GM19193 (cell line): ENCODE results near the gene LACTBL1.

Experiments used
- POLR2A ChIP-seq: IDR thresholded peaks from 4 replicates; pipeline ENCODE4 v1.6.1; 2011; ENCODE audit not compliant: insufficient read depth, insufficient read length; ENCODE audit errors: extremely low read depth

The LACTBL1 gene

DNA sequence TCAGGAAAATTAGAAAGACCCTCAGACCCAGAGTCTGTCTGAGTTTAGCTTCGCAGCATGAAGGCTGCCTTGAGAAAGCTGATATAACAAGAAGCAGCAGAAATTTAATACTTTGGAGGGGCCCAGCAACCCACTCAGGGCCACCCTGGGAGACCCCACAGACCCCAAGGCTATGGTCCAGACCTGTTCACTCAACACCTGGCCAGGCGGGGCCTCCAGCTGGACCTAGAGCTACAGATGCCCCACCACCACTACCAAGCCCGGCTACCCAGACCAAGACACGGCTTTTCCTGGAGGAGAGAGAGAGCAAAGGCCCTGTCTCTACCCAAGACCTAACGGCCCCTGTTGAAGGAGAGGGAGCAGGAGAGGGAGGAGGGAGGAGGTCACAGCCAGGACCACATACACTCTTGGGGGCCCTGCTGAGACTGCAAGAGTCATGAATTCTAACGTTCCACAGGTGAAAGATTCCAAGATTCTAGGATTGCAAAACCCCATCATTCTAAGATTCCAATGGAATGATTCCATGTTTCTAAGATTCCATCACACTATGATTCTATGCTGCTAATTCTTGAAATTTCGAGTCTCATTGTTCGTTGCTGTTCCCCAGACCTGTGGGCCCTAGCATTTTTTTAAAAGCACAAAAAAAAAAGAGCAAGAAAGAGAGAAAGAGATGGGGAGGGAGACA, 53.2 kb downstream of the LACTBL1 start:
- TF ChIP-seq POLR2A = no peak

DNA sequence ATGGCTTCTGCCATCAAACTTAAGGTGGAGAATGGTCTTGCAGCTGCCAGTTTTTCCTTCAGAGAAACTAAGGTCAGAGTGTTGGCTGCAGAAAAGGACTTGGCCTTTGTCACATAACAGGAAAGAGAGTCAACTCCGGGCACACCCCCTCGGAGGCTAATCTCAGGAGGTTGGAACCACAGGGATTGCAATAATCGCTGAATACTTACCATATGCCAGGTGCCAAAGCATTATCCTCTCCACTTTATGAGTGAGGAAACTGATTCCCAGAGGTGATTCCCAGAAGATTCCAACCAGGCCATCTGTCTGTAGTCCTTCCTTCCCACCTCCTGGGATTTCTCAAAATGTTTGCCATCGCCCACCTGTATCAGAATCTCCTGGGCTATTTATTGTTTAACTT, 54.0 kb downstream of the LACTBL1 start:
- TF ChIP-seq POLR2A = no peak

DNA sequence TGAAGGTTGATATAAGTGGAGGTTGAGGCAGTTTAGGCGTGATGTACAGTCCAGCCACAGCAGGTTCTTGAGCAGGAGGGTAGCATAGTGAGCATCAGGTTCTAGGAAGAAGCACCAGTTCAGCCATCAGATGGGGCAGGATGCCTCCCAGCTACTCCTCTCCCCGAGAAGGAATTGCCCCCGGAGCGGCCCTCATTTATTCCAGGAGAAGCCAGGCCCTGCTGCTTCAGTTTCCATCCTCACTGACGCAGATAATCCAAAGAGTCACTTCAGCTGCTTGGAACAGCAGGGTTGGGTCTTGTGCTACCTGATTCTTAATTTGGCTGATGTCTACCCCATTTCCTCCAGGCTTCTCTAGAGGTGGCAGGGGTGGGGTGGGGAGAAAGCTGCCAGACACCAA, 54.7 kb downstream of the LACTBL1 start:
- TF ChIP-seq POLR2A = no peak

DNA sequence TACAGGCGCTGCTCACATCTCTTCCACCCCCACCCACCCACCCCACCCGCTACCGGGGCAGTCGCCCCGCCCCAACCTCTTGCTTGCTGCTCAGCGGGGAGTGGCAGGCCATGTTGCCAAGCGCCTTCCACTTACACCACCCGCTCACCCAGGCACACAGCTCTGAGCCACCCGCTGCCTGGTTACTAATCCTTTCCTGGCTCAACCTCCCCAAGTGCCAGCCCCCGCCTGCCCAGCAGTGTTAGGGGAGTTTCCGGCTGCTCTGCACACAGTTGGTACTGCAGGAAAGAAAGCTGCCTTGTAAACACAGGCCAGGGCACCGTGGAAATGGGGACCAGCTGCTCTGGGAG, 56.2 kb downstream of the LACTBL1 start:
- no peak for TF ChIP-seq POLR2A

DNA sequence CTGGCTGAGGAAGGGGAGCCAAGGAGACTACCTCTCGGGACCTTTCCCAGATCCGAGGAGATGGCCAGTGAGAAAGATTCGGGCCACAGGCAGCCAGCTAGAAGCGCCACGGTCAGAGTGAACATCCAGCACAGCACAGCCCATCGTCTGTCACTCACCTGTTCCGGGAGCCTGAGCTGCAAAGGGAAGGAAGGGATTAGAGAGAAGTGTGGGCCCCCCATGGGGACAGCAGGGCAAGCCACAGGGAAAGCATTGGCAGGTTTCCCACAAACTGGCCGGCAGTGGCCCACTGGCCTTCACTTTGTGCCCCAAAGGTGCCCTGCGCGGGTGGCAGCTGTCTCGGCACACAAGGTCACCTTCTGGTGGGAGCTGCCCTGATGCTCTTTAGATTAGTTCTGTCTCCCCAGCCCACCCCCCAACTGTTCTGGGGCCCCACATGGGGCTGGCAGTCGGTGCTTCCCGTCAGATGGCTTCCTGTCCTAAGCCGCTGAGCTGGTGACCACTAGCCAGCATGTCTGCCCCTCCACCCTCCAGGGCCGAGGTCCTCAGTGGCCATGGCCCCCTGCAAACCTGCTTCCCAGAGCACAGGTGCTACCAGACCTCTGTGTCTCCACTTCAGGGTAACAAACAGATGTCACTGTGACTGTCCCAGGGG, 56.7 kb downstream of the LACTBL1 start:
- no peak for TF ChIP-seq POLR2A

DNA sequence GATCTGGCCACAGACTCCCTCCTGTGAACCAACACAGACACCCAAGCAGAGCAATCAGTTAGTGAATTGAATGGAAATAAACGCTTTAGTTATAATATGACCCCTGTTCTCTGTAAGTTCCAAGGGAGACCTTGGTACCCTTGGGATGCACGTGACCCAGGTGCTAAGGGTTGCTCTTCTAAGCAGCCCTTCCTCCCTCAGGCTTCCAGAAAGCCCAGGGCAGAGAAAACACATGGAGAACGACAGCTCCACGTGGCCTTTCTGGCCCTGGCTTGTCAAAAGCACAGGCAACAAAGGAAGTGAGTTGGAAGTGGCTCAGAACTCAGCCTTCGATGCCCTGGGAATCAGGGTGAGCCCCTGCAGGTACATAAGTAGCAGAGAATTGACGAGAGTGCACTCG, 57.4 kb downstream of the LACTBL1 start:
- no peak for TF ChIP-seq POLR2A

DNA sequence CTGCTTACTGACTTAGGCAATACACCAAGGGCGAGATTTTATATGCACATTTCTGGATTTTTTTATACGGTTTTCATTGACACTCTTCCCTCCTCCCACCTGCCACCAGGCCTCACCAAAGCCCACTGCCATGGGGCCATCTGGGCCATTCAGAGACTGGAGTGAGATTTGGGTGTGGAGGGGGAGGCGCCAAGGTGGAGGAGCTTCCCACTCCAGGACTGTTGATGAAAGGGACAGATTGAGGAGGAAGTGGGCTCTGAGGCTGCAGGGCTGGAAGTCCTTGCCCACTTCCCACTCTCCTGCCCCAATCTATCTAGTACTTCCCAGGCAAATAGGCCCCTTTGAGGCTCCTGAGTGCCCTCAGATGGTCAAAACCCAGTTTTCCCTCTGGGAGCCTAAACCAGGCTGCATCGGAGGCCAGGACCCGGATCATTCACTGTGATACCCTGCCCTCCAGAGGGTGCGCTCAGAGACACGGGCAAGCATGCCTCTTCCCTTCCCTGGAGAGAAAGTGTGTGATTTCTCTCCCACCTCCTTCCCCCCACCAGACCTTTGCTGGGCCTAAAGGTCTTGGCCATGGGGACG, 57.9 kb downstream of the LACTBL1 start:
- no peak for TF ChIP-seq POLR2A

DNA sequence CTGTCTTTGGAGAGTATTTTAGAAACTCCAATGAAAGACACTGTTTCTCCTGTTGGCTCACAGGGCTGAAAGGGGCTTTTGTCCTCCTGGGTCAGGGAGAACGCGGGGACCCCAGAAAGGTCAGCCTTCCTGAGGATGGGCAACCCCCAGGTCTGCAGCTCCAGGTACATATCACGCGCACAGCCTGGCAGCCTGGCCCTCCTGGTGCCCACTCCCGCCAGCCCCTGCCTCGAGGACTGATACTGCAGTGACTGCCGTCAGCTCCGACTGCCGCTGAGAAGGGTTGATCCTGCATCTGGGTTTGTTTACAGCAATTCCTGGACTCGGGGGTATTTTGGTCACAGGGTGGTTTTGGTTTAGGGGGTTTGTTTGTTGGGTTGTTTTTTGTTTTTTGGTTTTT, 58.5 kb downstream of the LACTBL1 start:
- no peak for TF ChIP-seq POLR2A

DNA sequence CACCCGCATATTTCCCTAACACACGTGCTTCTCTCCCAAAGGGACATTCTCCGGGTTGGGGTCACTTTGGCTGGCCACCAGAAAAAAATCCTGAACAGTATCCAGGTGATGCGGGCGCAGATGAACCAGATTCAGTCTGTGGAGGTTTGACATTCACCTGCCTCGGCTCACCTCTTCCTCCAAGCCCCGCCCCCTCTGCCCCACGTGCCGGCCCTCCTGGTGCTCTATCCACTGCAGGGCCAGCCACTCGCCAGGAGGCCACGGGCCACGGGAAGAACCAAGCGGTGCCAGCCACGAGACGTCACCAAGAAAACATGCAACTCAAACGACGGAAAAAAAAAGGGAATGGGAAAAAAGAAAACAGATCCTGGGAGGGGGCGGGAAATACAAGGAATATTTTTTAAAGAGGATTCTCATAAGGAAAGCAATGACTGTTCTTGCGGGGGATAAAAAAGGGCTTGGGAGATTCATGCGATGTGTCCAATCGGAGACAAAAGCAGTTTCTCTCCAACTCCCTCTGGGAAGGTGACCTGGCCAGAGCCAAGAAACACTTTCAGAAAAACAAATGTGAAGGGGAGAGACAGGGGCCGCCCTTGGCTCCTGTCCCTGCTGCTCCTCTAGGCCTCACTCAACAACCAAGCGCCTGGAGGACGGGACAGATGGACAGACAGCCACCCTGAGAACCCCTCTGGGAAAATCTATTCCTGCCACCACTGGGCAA, 59.1 kb downstream of the LACTBL1 start:
- TF ChIP-seq POLR2A = no peak

DNA sequence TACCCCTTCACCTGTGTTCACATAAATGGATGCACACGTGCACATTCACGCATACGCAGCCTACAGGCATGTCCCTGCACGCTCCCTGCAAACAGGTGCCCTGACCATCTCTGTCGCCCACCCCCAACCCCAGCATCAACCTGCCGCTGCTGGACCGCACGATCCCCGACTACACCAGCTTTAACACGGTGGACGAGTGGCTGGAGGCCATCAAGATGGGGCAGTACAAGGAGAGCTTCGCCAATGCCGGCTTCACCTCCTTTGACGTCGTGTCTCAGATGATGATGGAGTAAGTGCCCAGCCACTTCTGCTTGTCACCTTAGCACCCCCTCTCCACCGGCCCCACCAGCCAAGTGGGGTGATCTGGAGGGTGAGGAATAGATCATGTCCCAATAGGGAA, 60.4 kb downstream of the LACTBL1 start:
- TF ChIP-seq POLR2A = no peak

DNA sequence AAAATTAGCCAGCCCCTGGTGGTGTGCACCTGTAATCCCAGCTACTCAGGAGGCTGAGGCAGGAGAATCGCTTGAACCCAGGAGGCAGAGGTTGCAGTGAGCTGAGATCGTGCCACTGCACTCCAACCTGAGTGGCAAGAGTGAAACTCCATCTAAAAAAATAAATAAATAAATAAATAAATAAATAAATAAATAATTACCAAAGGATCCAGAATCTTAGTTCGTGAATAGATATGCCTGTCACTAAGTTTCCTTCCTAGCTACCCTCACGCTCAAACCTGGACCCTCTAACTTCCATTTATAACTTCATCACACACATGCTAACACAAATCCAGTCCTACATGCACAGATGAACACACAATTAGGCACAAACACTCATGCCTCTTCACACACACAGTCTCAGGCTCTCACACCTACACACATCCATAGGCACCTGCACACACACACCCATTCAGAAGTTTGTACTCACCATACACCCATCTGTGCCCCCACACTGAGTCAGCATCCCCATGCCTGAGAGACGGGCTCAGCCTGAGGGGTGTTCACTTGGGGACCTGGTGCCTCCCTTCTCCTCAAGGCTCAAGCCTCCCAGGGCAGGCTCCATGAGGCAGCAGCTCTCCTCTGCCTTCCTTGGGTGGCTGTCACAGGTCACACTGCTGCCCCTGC, 61.5 kb downstream of the LACTBL1 start:
- no peak for TF ChIP-seq POLR2A

DNA sequence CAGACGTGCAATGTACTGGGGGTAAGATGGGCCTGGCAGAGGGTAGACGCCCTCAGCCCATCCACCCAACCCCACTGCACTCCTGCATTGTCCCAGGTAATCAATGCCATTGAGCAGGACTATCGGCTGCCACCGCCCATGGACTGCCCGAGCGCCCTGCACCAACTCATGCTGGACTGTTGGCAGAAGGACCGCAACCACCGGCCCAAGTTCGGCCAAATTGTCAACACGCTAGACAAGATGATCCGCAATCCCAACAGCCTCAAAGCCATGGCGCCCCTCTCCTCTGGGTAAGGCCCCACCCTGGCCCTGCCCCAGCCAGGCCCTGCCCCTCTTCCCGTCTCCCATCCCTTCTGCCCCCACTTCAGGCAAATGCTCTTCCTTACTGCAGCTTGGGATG, 62.4 kb downstream of the LACTBL1 start:
- TF ChIP-seq POLR2A = no peak

DNA sequence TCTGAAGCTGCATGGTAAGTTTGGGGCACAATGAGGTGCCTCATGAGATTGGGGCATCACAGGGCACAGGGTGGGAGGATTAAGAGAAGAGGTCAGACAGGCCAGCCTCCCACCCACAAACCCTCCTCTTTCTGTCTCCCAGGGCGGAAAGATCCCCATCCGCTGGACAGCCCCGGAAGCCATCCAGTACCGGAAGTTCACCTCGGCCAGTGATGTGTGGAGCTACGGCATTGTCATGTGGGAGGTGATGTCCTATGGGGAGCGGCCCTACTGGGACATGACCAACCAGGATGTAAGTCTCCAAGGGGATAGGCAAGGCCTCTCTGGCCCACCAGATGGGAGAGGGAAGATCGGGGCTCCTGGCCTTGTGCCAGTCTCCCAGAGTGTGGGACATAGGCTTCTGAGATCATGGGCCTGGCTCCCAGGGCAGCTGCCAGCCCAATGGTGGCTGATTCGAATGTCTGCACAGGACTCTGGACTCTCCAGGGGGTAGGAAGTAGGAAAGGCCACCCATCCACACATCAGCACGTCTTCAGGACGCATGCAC, 63.7 kb downstream of the LACTBL1 start:
- TF ChIP-seq POLR2A = no peak

DNA sequence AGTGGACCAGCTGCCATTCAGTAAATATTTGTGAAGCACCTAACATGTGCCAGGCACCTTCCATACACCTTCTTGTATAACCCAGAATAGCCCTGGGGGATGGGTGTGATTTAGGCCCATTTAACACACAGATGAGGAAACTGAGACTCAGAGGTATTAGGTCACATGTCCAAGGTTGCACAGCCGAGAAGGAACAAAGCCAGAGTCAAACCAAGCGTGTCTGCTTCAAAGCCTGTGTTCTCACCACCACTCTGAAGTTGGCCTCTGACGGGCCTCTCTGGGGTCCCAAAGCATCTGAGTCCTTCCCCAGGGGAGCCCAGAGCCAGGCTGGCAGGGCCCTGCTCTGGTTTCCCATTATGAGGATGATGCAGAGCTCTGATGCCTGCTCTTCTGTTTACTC, 65.1 kb downstream of the LACTBL1 start:
- TF ChIP-seq POLR2A = no peak

DNA sequence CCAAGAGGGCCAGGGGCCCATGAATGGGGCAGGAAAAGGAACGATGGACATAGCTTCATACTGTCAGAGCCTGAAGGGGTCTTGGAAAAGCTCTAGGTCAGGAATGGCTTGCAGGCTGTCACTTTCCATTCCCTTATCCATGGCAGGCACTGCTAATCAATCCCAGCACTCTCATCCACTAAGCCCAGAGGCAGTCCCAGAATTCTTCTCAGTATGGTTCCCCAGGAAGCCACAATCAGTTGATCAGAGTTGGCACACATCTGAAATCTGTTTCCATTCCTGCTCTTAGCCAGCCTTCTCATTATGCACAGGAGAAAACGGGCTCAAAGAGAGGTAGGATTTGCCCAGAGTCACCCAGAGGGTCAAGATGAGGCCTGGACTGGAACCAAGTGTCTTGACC, 65.7 kb downstream of the LACTBL1 start:
- no peak for TF ChIP-seq POLR2A

DNA sequence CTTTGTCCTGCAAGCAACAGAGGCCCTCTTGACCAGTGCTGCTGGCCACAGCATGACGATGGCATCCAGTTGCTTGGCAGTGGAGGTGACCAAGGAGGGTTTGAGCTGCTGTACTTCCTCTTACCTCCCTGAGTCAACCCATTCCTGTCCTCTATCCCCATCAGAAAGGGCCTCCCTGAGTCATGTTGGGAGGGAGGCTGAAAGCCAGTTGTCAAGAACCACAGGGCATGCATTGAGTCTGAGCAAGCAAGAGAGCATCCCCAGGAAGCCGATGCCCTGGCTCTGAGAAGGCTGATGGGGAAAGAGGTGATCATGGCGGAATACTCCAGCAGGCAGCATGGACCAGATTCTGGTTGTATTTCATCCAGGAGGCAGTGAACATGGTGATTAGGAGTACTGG, 69.6 kb downstream of the LACTBL1 start:
- no peak for TF ChIP-seq POLR2A
